Islet of Langerhans (tissue), 1 donor: ENCODE data around the gene ARHGEF4.
"Not testable (repeated sequence)": the region's sequence is repeated elsewhere in the genome, so short reads cannot be mapped to it uniquely, and the experiment has no call there.

Experiments used
- FAIRE-seq: peaks from one replicate; lab custom pipeline; 2011; peaks lifted over from hg19 to GRCh38; lab: Jason Lieb, UNC

ARHGEF4 gene

GRCh38 chr2:131055169-131056065 lies 218.7 kb downstream of the ARHGEF4 start:
- no peak for FAIRE-seq

GRCh38 chr2:131056204-131056931 lies 219.7 kb downstream of the ARHGEF4 start:
- no peak for FAIRE-seq

- FAIRE-seq: no peak
These were observed 220.2 kb downstream of the ARHGEF4 start for GRCh38 chr2:131056932-131057287.

- no peak for FAIRE-seq
These were observed 221.6 kb downstream of the ARHGEF4 start for GRCh38 chr2:131058214-131058843.

- no peak for FAIRE-seq
These were observed 222.2 kb downstream of the ARHGEF4 start for GRCh38 chr2:131058920-131059319.

GRCh38 chr2:131063501-131064283 lies 227.0 kb downstream of the ARHGEF4 start:
- no peak for FAIRE-seq

GRCh38 chr2:131064589-131065512 lies 228.1 kb downstream of the ARHGEF4 start:
- no peak for FAIRE-seq

- no peak for FAIRE-seq
These were observed 230.9 kb downstream of the ARHGEF4 start for GRCh38 chr2:131067465-131068125.

- FAIRE-seq: not testable (repeated sequence)
These were observed 231.5 kb downstream of the ARHGEF4 start for GRCh38 chr2:131068172-131068571.

GRCh38 chr2:131075578-131075977 lies 238.9 kb downstream of the ARHGEF4 start:
- FAIRE-seq: not testable (repeated sequence)

- no peak for FAIRE-seq
These were observed 240.0 kb downstream of the ARHGEF4 start for GRCh38 chr2:131076707-131077106.

GRCh38 chr2:131077182-131077846 lies 240.6 kb downstream of the ARHGEF4 start:
- no peak for FAIRE-seq

- FAIRE-seq: no peak
These were observed 241.3 kb downstream of the ARHGEF4 start for GRCh38 chr2:131077966-131078365.

- not testable (repeated sequence) for FAIRE-seq
These were observed 243.2 kb downstream of the ARHGEF4 start for GRCh38 chr2:131079931-131080330.

GRCh38 chr2:131081190-131081589 lies 244.5 kb downstream of the ARHGEF4 start:
- no peak for FAIRE-seq

GRCh38 chr2:131085646-131086045 lies 248.9 kb downstream of the ARHGEF4 start:
- FAIRE-seq: peak; percentile 88

- peak; percentile 45 for FAIRE-seq
These were observed 255.8 kb downstream of the ARHGEF4 start for GRCh38 chr2:131092458-131093005.

- FAIRE-seq: no peak
These were observed 256.4 kb downstream of the ARHGEF4 start, which contains the start of gene FAM168B for GRCh38 chr2:131093006-131093695. TSS of gene FAM168B (minus strand) at chr2:131093460. CDS start at chr2:131082646, 10,814 bp downstream.
